GM23338 (cell line): ENCODE measurements around the gene WNT7A.

Experiments
- EZH2 ChIP-seq: fragments of 200-600 bp; sonication (generic); IDR thresholded peaks from one replicate; pipeline ENCODE4 v1.8.0; 2017; ENCODE audit warnings: antibody characterized with exemption, mild to moderate bottlenecking, low read depth; ENCODE audit not compliant: unreplicated experiment
- POLR2AphosphoS5 ChIP-seq: IDR thresholded peaks from 2 replicates; pipeline ENCODE4 v1.6.1; 2016; ENCODE audit warnings: antibody characterized with exemption, low read depth
- TF ChIP-seq, protein P1 (sequence below), 2 experiments: fragments of 200-600 bp in 1 of 2; sonication (generic) in 1 of 2; conservative IDR thresholded peaks; 2 replicates each; pipeline versions ENCODE4 v1.5.1 to v1.6.1; 2016 to 2017; ENCODE audit warnings: antibody characterized with exemption in 2 of 2, low read depth in 2 of 2, mild to moderate bottlenecking in 2 of 2, moderate library complexity in 1 of 2

- TF ChIP-seq EZH2 (no peak), POLR2AphosphoS5 (no peak)
- TF ChIP-seq, protein P1, sequence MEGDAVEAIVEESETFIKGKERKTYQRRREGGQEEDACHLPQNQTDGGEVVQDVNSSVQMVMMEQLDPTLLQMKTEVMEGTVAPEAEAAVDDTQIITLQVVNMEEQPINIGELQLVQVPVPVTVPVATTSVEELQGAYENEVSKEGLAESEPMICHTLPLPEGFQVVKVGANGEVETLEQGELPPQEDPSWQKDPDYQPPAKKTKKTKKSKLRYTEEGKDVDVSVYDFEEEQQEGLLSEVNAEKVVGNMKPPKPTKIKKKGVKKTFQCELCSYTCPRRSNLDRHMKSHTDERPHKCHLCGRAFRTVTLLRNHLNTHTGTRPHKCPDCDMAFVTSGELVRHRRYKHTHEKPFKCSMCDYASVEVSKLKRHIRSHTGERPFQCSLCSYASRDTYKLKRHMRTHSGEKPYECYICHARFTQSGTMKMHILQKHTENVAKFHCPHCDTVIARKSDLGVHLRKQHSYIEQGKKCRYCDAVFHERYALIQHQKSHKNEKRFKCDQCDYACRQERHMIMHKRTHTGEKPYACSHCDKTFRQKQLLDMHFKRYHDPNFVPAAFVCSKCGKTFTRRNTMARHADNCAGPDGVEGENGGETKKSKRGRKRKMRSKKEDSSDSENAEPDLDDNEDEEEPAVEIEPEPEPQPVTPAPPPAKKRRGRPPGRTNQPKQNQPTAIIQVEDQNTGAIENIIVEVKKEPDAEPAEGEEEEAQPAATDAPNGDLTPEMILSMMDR (conservative IDR thresholded peaks at IDR 0.05; ENCODE audit: low read depth in 2 of 2) = no peak
Measured at GRCh38 chr3:13824521-13825310, 55.2 kb downstream of the WNT7A start.
